IPS-20b (cell line): ENCODE measurements around the gene KCNIP4.

Experiments used
- H3K27ac ChIP-seq: one replicate; pipeline ENCODE4 v1.5.1; 2013; ENCODE audit warnings: low read length
- H3K27me3 ChIP-seq: 2 replicates; pipeline ENCODE4 v1.6.1; 2013; ENCODE audit warnings: mild to moderate bottlenecking, low read length, inconsistent platforms; ENCODE audit not compliant: insufficient read depth
- H3K36me3 ChIP-seq: 2 replicates; pipeline ENCODE4 v1.6.1; 2013; ENCODE audit warnings: low read depth, mild to moderate bottlenecking, inconsistent platforms, low read length, moderate library complexity; ENCODE audit not compliant: insufficient read depth
- H3K4me1 ChIP-seq: 2 replicates; pipeline ENCODE4 v1.6.1; 2013; ENCODE audit warnings: mild to moderate bottlenecking, control low read depth, inconsistent platforms, low read length, moderate library complexity; ENCODE audit not compliant: insufficient read depth
- H3K4me3 ChIP-seq: 2 replicates; pipeline ENCODE4 v1.5.1; 2013; ENCODE audit warnings: mild to moderate bottlenecking, low read length, inconsistent platforms
- H3K9ac ChIP-seq: 2 replicates; pipeline ENCODE4 v1.6.1; 2013; ENCODE audit warnings: low read depth, mild to moderate bottlenecking, inconsistent platforms, low read length, moderate library complexity
- H3K9me3 ChIP-seq: 2 replicates; pipeline ENCODE4 v1.6.1; 2013; ENCODE audit warnings: mild to moderate bottlenecking, low read depth, low read length, inconsistent platforms; ENCODE audit not compliant: insufficient read depth

KCNIP4 gene

DNA sequence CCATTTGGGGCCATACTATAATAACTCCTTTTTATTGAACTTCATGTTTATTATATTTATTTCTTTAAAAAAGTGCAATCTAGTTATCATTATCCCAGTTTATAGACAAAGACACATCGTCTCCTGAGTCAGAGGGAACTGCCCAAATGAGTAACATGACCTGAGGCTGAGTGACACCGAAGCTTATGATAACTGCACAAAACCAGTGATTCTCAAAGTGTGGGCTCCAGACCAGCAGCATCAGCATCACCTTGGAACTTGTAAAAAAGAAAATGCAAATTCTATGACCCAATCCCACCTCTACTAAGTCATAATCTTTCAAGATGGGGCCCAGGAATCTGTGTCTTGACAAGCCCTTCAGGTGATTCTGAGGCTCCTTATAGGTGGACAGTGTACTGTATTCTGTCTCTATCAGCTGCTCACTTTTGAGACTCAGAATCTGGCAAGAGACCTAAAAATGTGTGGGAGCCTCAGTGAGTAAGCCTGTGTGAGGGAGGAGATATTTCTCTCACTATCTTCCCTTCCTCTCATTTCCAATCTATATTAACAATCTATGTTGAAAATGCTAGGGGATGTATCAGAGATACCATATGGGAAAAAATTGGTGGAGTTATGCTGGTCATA lies 1101.3 kb downstream of the KCNIP4 start:
- H3K4me1 ChIP-seq = peaks cover 3% of the 10 kb centered on the region; the same call in 1 of the 2 replicates
- no peak overlapping the region for H3K4me3 ChIP-seq
- H3K36me3 ChIP-seq = no peaks in the 10 kb centered on the region
- no peak overlapping the region for H3K9ac ChIP-seq
- 0 out of 2 replicates have a peak, but pooled peaks cover 2% of the 10 kb centered on the region for H3K9me3 ChIP-seq
- no peaks in the 10 kb centered on the region for H3K27me3 ChIP-seq
- no peak overlapping the region for H3K27ac ChIP-seq

DNA sequence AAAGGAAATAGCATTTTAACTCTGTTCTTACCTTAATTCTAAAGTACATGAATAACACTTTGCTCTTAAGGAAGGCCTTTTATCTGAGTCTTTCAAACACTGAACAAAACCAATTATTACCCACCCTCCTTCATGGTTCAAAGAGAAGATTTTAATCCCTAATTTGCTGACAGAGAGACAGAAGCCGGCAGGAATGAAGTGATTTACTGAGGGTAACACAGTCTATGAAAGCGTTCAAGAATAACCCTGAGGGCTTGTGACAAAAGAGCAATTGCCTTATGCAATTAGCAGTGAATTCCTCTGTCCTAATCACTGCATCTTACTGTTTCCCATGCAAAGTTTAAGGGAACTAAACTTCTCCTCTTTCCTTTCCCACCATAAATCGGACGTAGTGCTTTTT lies 1104.3 kb downstream of the KCNIP4 start:
- Histone ChIP-seq H3K4me1 (peaks cover 3% of the 10 kb centered on the region; the same call in 1 of the 2 replicates), H3K9ac (no peak overlapping the region), H3K36me3 (no peaks in the 10 kb centered on the region), H3K4me3 (no peak overlapping the region), H3K9me3 (no peaks in the 10 kb centered on the region), H3K27ac (no peak overlapping the region), H3K27me3 (no peaks in the 10 kb centered on the region)

DNA sequence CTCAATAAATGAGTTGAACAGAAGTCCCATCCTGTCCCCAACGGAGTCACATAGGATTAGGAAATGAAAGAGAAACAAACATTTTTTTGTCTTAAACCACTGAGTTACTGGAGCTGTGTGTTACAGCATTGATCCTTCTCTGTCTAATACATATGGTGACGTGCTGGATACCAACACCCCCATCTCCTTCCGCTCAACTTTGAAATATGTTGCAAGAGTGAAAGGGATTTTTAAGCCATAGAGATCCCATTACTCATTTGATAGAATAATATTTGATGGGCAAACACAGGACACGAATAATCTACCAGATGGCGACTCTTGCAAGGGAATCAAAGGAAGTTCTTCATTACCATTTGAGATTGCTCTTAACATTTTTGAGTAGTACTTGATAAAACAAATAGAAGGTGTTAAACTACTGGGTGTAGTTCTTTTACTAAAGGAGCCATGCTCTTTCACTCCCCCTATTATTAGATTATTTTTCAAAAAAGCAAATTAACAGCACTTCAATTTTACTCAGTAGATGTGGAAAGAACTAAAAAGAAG lies 1107.9 kb downstream of the KCNIP4 start:
- H3K9me3 ChIP-seq = no peaks in the 10 kb centered on the region
- H3K4me1 ChIP-seq = peaks cover 3% of the 10 kb centered on the region; the same call in 1 of the 2 replicates
- H3K9ac ChIP-seq = no peak overlapping the region
- no peak overlapping the region for H3K27ac ChIP-seq
- no peaks in the 10 kb centered on the region for H3K27me3 ChIP-seq
- H3K4me3 ChIP-seq = no peak overlapping the region
- H3K36me3 ChIP-seq = no peaks in the 10 kb centered on the region

DNA sequence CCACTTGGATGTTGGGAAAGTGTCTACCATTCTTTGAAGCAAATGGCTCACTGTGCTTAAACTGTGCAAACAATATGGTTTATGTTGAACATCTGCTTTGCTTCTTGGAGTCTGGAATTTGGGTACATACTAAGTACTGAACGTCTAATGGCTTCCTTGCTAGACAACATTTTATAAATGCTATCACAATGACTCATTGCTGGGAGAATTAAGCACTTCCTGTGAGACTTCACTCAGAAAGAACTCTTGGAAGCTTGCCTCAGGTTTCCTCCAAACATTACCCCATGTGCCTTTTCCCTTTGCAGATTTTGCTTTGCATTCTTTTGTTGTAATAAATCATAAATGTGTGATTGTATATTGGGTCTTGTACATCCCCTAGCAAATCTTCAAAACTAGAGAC lies 1108.6 kb downstream of the KCNIP4 start:
- H3K4me1 ChIP-seq = peaks cover 3% of the 10 kb centered on the region; the same call in 1 of the 2 replicates
- H3K9ac ChIP-seq = no peak overlapping the region
- H3K4me3 ChIP-seq = no peak overlapping the region
- no peak overlapping the region for H3K27ac ChIP-seq
- no peaks in the 10 kb centered on the region for H3K36me3 ChIP-seq
- H3K27me3 ChIP-seq = no peaks in the 10 kb centered on the region
- no peaks in the 10 kb centered on the region for H3K9me3 ChIP-seq

DNA sequence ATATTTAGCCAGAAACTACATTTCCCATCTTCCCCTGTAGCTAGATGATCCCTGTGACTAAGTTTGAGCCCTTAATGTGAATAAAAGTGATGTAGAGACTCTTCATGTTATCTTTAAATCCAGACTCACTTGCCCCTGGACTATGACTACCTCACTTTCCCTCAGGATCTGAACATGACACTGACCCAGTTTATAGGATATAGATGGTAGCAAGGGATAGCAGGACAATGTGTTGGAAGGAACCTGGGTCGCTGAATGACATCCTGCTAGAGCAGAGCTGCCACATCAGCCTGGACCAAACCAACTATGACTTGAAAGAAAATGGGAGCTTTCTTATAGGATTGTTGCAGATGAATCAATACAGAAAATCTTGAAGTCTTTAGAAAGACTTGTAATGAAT lies 1110.1 kb downstream of the KCNIP4 start:
- no peak overlapping the region for H3K9ac ChIP-seq

DNA sequence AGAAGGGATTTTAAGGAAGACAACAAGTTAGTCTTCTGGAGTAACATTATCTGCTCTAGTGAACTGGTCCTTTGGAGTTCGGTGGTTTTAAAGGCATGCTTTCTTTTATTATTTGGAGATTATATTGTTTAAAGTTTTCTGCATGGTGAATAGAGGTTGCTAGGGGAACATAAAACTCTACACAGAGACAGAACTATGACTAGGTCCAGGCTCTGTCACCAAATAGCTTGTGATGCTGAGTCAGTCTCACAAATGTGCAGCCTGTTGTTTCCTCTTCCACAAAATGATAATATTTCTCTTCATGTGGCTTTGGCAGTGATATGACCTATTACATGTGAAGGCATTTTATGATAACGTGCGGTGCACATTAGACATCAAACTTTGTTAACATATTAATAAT lies 1115.7 kb downstream of the KCNIP4 start:
- Histone ChIP-seq H3K9me3 (no peaks in the 10 kb centered on the region), H3K27ac (no peak overlapping the region), H3K36me3 (no peaks in the 10 kb centered on the region), H3K9ac (no peak overlapping the region), H3K27me3 (no peaks in the 10 kb centered on the region), H3K4me1 (no peaks in the 10 kb centered on the region), H3K4me3 (no peak overlapping the region)

More for the DNA sequence above, 1110.1 kb downstream of the KCNIP4 start:
- Histone ChIP-seq H3K27me3 (no peaks in the 10 kb centered on the region), H3K4me3 (no peak overlapping the region), H3K27ac (no peak overlapping the region), H3K36me3 (no peaks in the 10 kb centered on the region), H3K4me1 (no peaks in the 10 kb centered on the region), H3K9me3 (no peaks in the 10 kb centered on the region)

DNA sequence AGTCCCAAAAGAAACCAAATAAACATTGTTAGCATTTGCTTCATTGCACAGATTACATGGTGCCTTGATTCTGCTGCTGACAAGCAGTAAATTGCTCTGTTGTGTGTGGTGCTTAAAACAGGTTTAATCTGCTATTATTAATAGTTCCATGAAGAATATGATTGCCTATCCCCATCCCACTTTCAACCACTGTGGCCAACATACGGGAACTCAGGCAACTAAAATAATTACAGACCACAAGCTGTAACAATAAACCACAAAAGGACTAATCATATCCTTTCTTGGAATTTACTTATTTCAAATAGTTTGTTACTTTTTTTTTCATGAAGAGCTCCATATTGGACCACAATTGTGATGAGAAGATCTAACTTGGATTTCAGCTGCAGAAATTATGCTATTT lies 1116.8 kb downstream of the KCNIP4 start:
- Histone ChIP-seq H3K9me3 (no peaks in the 10 kb centered on the region), H3K27me3 (no peaks in the 10 kb centered on the region), H3K4me3 (no peak overlapping the region), H3K36me3 (no peaks in the 10 kb centered on the region), H3K27ac (no peak overlapping the region), H3K9ac (no peak overlapping the region), H3K4me1 (no peaks in the 10 kb centered on the region; the same call in 1 of the 2 replicates)

DNA sequence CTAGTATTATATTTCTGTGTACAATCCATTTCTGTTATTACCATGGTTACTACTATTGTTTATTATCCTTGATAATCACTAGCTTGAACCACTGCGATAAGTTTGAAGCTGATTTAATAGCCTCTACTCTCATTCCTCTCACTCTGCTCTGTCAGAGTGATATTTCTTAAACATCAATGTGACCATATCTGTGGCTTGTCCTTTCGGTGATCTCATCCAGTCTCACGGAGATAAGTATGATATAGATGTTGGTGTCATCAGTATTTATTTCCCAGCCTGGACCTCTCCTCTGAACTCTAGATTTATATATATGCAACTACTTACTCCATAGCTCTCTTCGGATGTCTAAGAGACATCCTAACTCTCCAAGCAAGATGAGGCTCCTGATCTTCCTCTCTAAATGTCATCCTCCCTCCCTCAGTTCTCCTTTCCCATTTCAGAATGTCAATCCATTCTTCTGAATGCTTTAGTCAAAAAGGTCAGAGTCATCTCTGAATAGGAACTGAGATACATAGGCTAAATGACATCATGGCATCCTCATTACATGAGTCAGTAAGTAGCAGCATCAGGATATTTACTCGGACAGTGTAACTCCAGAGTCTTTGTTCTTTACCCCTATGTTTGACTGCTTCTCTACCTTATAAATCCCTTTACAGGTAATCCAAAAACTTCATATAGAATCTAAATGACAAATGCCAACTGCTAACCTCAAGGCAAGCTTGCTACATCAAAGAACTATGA lies 1118.8 kb downstream of the KCNIP4 start:
- Histone ChIP-seq H3K9me3 (no peaks in the 10 kb centered on the region), H3K4me1 (no peaks in the 10 kb centered on the region; the same call in 1 of the 2 replicates), H3K4me3 (no peak overlapping the region), H3K9ac (no peak overlapping the region), H3K36me3 (no peaks in the 10 kb centered on the region), H3K27ac (no peak overlapping the region), H3K27me3 (no peaks in the 10 kb centered on the region)

DNA sequence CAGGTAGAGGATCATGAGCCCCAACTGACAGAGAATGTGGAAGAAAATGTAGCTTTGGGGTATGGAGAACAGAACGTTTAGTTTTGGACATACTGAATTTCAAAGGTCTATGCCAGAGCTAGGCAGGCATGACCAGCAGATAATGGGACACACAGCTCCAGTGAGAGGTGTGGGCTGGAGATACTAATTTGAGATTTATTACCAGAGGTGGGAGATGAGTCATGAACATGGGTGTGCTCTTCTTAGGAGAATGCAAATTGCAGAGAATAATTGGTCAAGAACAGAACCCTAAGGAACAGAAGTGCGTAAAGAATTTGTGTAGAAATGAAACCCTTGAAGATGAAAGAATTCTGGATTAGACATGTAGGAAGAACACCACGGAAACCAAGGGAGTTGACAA lies 1123.1 kb downstream of the KCNIP4 start:
- H3K9ac ChIP-seq = no peak overlapping the region
- no peaks in the 10 kb centered on the region for H3K27me3 ChIP-seq
- H3K9me3 ChIP-seq = no peaks in the 10 kb centered on the region
- H3K36me3 ChIP-seq = no peaks in the 10 kb centered on the region
- no peaks in the 10 kb centered on the region; the same call in 1 of the 2 replicates for H3K4me1 ChIP-seq
- H3K27ac ChIP-seq = no peak overlapping the region
- no peak overlapping the region for H3K4me3 ChIP-seq

DNA sequence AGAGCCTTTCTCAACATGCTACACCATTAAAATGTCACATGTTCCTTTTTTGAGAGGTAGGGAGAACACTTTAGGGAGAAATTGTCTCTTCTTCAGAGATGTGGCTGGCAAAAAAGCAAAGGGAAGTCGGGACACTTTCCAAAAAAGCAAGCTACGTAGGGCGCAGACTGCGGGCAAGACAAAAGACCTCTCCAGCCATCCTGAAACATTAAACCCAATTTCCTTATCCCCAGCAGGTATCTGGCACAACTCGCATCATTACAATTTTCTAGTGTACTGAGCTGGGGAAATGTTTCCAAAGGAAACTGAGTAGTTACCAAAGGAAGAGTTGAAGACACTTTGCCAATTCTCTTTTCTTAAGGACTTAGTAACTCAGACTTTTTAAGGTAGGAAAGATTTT lies 1132.3 kb downstream of the KCNIP4 start:
- Histone ChIP-seq H3K27ac (no peak overlapping the region), H3K36me3 (no peaks in the 10 kb centered on the region), H3K4me3 (no peak overlapping the region), H3K27me3 (no peaks in the 10 kb centered on the region), H3K9ac (no peak overlapping the region), H3K9me3 (no peaks in the 10 kb centered on the region), H3K4me1 (no peaks in the 10 kb centered on the region)

DNA sequence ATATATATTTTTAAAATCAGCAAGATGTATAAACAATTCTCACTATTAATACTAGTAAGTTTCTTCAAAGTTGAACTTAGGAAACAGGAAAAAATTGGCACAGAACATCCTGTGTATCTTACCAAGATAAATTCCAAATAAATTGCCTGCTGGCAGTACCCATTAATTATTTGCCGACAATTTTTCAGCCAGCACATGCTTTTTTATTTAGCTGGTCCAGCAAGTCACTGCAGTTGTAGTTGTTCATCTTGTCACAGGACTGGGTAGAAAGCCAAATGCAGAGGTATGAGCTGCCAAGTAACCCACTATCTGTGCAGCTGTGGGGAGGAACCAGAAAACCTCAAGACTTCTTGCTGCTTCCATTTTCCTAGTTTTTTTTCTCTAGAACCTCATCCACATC lies 1134.9 kb downstream of the KCNIP4 start:
- no peaks in the 10 kb centered on the region for H3K27me3 ChIP-seq
- H3K4me1 ChIP-seq = peaks cover 11% of the 10 kb centered on the region; the same call in 1 of the 2 replicates
- H3K9me3 ChIP-seq = no peaks in the 10 kb centered on the region
- H3K9ac ChIP-seq = no peak overlapping the region
- no peak overlapping the region for H3K27ac ChIP-seq
- no peaks in the 10 kb centered on the region for H3K36me3 ChIP-seq
- no peak overlapping the region for H3K4me3 ChIP-seq

DNA sequence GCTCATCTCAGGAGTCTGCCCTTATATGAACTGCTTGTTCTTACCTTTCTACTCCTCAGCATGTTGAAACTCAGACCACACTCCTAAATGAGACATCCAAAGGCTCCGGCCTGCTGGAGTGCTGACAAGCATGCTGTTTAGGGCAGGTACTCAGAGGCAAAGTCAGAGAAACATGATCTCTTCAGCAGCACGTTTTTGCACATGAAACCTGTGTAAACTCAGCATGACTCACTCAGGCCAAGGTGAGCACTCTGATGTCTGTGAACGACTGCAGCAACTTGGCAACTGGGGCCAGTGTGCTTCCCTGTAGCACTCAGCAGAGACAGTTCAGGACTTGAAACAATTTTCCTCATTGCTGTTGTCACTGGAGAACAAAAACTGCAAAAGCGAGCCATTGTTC lies 1138.8 kb downstream of the KCNIP4 start:
- Histone ChIP-seq H3K36me3 (no peaks in the 10 kb centered on the region), H3K27me3 (no peaks in the 10 kb centered on the region), H3K27ac (no peak overlapping the region), H3K9me3 (no peaks in the 10 kb centered on the region), H3K4me1 (peaks cover 11% of the 10 kb centered on the region; the same call in 1 of the 2 replicates), H3K9ac (no peak overlapping the region), H3K4me3 (no peak overlapping the region)
